ENCODE data around the gene RAMP3.

- TF ChIP-seq RAD21 (IDR thresholded peaks at IDR 0.05; ENCODE audit: low read depth): no peak
- no peak for TF ChIP-seq REST (IDR thresholded peaks at IDR 0.05; ENCODE audit: low read depth)
- TF ChIP-seq YY1 (IDR thresholded peaks at IDR 0.05; ENCODE audit: low read depth): no peak
- no peak for TF ChIP-seq MAX (IDR thresholded peaks at IDR 0.05)
- TF ChIP-seq TEAD4 (IDR thresholded peaks at IDR 0.05): no peak
- TF ChIP-seq CREB1 (IDR thresholded peaks at IDR 0.05; ENCODE audit: low read depth): no peak
- TF ChIP-seq TAF1 (IDR thresholded peaks at IDR 0.05; ENCODE audit: low read depth): no peak
- no peak for TF ChIP-seq EGR1 (IDR thresholded peaks at IDR 0.05)
- TF ChIP-seq CEBPB (IDR thresholded peaks at IDR 0.05): no peak
- TF ChIP-seq EP300 (IDR thresholded peaks at IDR 0.05; ENCODE audit: borderline replicate concordance): no peak
Observed at GRCh38 chr7:45155357-45155900, 2.2 kb upstream of the RAMP3 start.
